DOHH2 (cell line): ENCODE measurements around the gene PRM3.

Experiments used
- H3F3A ChIP-seq: fragments of 200-600 bp; sonication (generic), shearing (Covaris generic); 2 replicates; pipeline ENCODE4 v1.6.0; 2016; ENCODE audit warnings: antibody characterized with exemption, mild to moderate bottlenecking; ENCODE audit not compliant: control insufficient read depth, insufficient read depth
- H3K27ac ChIP-seq: fragments of 200-600 bp; sonication (generic); 2 replicates; pipeline ENCODE4 v1.5.1; 2014; ENCODE audit warnings: low read depth, mild to moderate bottlenecking, low read length, moderate library complexity
- H3K27me3 ChIP-seq: fragments of 200-600 bp; sonication (generic); 2 replicates; pipeline ENCODE4 v1.6.1; 2014; ENCODE audit warnings: mild to moderate bottlenecking, low read length, mixed read lengths; ENCODE audit not compliant: control insufficient read depth
- H3K36me3 ChIP-seq: fragments of 200-600 bp; sonication (generic); 2 replicates; pipeline ENCODE4 v1.6.1; 2014; ENCODE audit warnings: mild to moderate bottlenecking, low read length, moderate library complexity, mixed read lengths; ENCODE audit not compliant: control insufficient read depth
- H3K4me1 ChIP-seq: fragments of 200-600 bp; sonication (generic); 2 replicates; pipeline ENCODE4 v1.6.1; 2014; ENCODE audit warnings: mild to moderate bottlenecking, low read length, mixed read lengths; ENCODE audit not compliant: control insufficient read depth
- H3K4me2 ChIP-seq: fragments of 200-600 bp; sonication (generic); 2 replicates; pipeline ENCODE4 v1.6.0; 2014; ENCODE audit warnings: mild to moderate bottlenecking, low read length, moderate library complexity
- H3K4me3 ChIP-seq: fragments of 200-600 bp; sonication (generic); 2 replicates; pipeline ENCODE4 v1.5.1; 2014; ENCODE audit warnings: mild to moderate bottlenecking, low read length, mixed read lengths
- H3K79me2 ChIP-seq: fragments of 200-600 bp; sonication (generic); 2 replicates; pipeline ENCODE4 v1.6.1; 2014; ENCODE audit warnings: mild to moderate bottlenecking, low read length, mixed read lengths; ENCODE audit not compliant: control insufficient read depth
- H3K9me2 ChIP-seq: fragments of 200-600 bp; sonication (generic); replicated peaks from 2 replicates; pipeline ENCODE4 v1.6.1; 2014; ENCODE audit warnings: mild to moderate bottlenecking, low read length, mixed read lengths; ENCODE audit not compliant: control insufficient read depth
- H3K9me3 ChIP-seq: fragments of 200-600 bp; sonication (generic); 2 replicates; pipeline ENCODE4 v1.6.1; 2014; ENCODE audit warnings: antibody characterized with exemption, low read length, mixed read lengths; ENCODE audit not compliant: control insufficient read depth, insufficient read depth
- H4K20me1 ChIP-seq: fragments of 200-600 bp; sonication (generic); 2 replicates; pipeline ENCODE4 v1.6.0; 2014; ENCODE audit warnings: low read depth, mild to moderate bottlenecking, antibody characterized with exemption, low read length, moderate library complexity; ENCODE audit not compliant: control insufficient read depth, insufficient read depth
- EZH2phosphoT487 ChIP-seq: fragments of 200-600 bp; sonication (generic); IDR thresholded peaks from 2 replicates; pipeline ENCODE4 v1.6.1; 2017; ENCODE audit warnings: borderline replicate concordance, mild to moderate bottlenecking, antibody characterized with exemption, low read length, moderate library complexity, mixed read lengths
- TF ChIP-seq, protein P1 (sequence below): fragments of 200-600 bp; sonication (generic); IDR thresholded peaks from one replicate; pipeline ENCODE4 v1.5.1; 2014; ENCODE audit warnings: antibody characterized with exemption, mild to moderate bottlenecking, low read depth, low read length; ENCODE audit not compliant: poor library complexity, severe bottlenecking

Gene PRM3, protein sequence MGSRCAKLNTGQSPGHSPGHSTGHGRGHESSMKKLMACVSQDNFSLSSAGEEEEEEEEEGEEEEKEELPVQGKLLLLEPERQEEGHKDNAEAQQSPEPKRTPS

DNA sequence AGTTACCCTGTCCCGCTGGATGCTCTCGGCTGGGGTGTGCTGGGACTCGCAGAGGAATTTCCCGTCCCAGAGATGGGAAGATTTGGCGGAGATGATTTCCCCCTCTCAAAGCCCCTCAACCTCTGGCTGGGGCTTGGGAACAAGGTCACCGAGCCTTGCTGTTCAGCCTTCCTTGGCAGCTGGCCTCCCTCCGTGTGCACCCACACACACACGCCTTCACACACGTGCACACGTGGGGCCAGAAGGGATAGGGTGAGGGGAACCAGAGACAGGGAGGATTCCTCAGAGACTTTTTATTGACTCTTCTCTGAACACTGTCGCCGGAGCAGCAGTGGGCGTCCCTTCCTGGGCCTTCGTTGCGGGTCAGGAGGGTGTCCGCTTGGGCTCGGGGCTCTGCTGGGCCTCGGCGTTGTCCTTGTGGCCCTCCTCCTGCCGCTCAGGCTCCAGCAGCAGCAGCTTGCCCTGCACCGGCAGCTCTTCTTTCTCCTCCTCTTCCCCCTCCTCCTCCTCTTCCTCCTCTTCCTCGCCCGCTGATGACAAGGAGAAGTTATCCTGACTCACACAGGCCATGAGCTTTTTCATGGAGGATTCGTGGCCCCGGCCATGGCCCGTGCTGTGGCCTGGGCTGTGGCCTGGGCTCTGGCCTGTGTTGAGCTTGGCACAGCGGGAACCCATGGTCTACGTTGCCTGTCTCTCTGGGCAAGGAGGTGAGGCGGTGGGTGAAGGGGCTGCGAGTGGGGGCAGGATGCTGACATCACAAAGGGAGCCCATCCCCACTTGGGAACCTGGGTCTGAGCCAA is at the start of gene PRM3:
Gene PRM3 (minus strand): TSS at position 709 of the 800 bp plus-strand sequence. CDS start 34 bp downstream, at position 675.
- no peaks in the 10 kb centered on the region for H3K36me3 ChIP-seq
- no peaks in the 10 kb centered on the region for H3K27me3 ChIP-seq
- H4K20me1 ChIP-seq = no peaks in the 10 kb centered on the region
- H3K4me1 ChIP-seq = no peaks in the 10 kb centered on the region
- TF ChIP-seq EZH2phosphoT487 = no peak
- TF ChIP-seq, protein P1, sequence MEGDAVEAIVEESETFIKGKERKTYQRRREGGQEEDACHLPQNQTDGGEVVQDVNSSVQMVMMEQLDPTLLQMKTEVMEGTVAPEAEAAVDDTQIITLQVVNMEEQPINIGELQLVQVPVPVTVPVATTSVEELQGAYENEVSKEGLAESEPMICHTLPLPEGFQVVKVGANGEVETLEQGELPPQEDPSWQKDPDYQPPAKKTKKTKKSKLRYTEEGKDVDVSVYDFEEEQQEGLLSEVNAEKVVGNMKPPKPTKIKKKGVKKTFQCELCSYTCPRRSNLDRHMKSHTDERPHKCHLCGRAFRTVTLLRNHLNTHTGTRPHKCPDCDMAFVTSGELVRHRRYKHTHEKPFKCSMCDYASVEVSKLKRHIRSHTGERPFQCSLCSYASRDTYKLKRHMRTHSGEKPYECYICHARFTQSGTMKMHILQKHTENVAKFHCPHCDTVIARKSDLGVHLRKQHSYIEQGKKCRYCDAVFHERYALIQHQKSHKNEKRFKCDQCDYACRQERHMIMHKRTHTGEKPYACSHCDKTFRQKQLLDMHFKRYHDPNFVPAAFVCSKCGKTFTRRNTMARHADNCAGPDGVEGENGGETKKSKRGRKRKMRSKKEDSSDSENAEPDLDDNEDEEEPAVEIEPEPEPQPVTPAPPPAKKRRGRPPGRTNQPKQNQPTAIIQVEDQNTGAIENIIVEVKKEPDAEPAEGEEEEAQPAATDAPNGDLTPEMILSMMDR = no peak
- H3F3A ChIP-seq = no peaks in the 10 kb centered on the region
- no peak within 1 kb of the TSS for H3K4me3 ChIP-seq
- no peaks in the 10 kb centered on the region for H3K79me2 ChIP-seq
- no peaks in the 10 kb centered on the region for H3K9me2 ChIP-seq
- no peaks in the 10 kb centered on the region for H3K9me3 ChIP-seq
- H3K4me2 ChIP-seq = no peak within 1 kb of the TSS
- no peak within 1 kb of the TSS for H3K27ac ChIP-seq

DNA sequence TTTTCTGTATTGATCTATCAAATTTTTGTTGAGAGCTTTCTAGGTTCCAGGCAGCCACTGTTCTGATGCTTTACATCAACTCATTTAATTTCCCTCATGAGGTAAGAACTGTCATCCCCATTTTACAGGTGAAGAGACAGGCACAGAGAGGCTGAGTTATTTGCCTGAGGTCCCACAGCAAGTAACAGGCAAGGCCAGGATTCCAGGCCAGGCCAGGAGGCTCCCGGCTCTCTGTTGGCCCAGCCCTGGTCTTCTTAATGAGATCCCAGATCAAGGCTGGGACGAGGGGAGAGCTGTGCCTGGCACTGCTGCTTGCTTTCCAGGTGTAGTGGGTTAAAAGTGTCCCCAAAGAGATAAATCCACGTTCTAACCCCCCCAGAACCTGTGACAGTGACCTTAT is 49.4 kb upstream of the PRM3 start:
- peaks cover 6% of the 10 kb centered on the region for H3K9me3 ChIP-seq
- H3K9me2 ChIP-seq = no peaks in the 10 kb centered on the region
- H3F3A ChIP-seq = peaks cover 6% of the 10 kb centered on the region
- no peak overlapping the region for H3K4me3 ChIP-seq
- H3K27ac ChIP-seq = no peak overlapping the region
- H3K4me2 ChIP-seq = no peak overlapping the region
- peaks cover 46% of the 10 kb centered on the region for H3K4me1 ChIP-seq
- no peaks in the 10 kb centered on the region for H3K36me3 ChIP-seq
- peaks cover 23% of the 10 kb centered on the region for H3K27me3 ChIP-seq
- H3K79me2 ChIP-seq = no peaks in the 10 kb centered on the region
- TF ChIP-seq EZH2phosphoT487 = no peak
- TF ChIP-seq, protein P1 = no peak
- no peaks in the 10 kb centered on the region for H4K20me1 ChIP-seq

DNA sequence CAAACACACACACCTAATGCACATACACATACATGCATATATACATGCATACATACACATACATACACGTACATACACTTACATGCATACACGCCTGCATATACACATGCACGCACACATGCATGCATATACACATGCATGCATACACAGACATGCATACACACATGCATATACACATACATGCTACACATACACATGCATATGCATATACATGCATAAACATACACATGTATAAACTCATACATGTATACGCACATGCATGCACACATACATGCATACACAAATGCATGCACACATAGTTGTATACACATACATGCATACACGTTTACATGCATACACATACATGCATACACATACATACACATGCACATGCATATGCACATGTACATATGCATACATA is 48.2 kb upstream of the PRM3 start:
- no peaks in the 10 kb centered on the region for H3K9me3 ChIP-seq
- no peak overlapping the region for H3K27ac ChIP-seq
- H3K79me2 ChIP-seq = no peaks in the 10 kb centered on the region
- TF ChIP-seq, protein P1 = no peak
- TF ChIP-seq EZH2phosphoT487 = no peak
- peaks cover 12% of the 10 kb centered on the region for H3K27me3 ChIP-seq
- no peak overlapping the region for H3K4me3 ChIP-seq
- H3K4me1 ChIP-seq = peaks cover 36% of the 10 kb centered on the region
- H3K9me2 ChIP-seq = no peaks in the 10 kb centered on the region
- H3K36me3 ChIP-seq = no peaks in the 10 kb centered on the region
- no peak overlapping the region for H3K4me2 ChIP-seq
- peaks cover 6% of the 10 kb centered on the region for H3F3A ChIP-seq
- H4K20me1 ChIP-seq = no peaks in the 10 kb centered on the region
